GM21447 (cell line): ENCODE measurements around the gene MECP2.

Experiments used
- ATAC-seq: cut with Tn5 transposase; IDR thresholded peaks from one replicate; pipeline ENCODE4 v1.9.1; 2021; ENCODE audit not compliant: unreplicated experiment

The MECP2 gene

DNA sequence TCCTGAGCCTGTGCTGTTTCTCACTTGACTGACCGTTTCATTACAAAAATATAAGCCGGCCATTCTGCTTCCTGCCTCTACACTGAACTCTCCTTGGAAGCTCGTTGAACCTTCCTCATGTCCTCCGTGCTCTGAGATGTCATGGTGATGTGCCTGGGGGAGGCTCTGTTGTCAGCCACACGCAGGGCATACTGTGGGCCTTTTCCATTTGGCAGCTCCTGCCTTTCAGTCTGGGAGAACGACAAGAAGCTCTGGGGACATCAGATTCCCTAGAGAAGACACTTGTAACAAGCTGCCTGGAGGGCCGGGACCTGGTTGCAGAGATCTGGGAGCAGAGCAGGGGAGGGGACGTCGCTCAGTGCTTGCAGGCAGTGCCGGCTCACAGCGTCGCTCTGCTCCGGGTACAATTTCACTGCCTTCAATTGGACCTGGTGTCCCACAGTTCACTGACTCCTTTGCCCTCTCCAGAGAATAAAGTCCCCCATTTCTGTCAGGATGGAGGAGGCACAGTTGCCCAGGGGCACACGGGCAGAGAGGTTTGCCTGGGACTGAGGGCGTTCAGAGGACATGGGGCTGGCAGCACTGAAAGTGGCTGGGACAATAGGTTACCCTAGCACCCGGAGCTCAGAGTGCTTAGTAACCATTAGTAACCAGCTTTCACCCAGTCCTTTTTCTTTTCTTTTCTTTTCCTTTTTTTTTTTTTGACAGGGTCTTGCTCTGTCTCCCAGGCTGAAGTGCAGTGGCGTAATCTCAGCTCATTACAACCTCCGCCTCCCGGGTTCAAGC lies 19.1 kb upstream of the MECP2 start:
- no peak for ATAC-seq

- ATAC-seq, result no peak
Observed at GRCh38 chrX:154115750-154116149, 18.2 kb upstream of the MECP2 start.

DNA sequence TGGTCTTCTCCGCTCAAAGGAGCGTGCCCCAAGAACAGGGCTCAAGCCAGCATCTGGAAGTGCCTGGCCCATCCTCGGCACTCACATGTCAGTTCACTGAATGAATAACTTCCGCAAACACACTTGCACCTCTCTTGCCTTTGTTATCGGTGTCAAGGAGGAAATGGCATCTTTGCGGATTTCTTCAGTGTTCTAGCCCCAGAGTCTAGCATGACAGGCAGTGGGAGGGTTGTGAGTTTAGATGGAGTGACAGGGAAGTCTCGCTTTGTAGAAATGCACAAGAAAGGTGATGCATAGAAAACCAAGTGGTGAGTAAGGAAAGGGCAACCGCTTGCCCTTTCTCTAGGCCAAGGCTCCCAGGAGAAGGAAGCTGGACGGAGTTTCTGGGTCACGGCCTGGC lies 17.6 kb upstream of the MECP2 start:
- no peak for ATAC-seq

- ATAC-seq, result no peak
Observed at GRCh38 chrX:154114652-154115051, 17.1 kb upstream of the MECP2 start.

- ATAC-seq, result no peak
Observed at GRCh38 chrX:154113729-154114128, 16.2 kb upstream of the MECP2 start.

- no peak for ATAC-seq
Observed at GRCh38 chrX:154098551-154098950, 1.0 kb upstream of the MECP2 start.

DNA sequence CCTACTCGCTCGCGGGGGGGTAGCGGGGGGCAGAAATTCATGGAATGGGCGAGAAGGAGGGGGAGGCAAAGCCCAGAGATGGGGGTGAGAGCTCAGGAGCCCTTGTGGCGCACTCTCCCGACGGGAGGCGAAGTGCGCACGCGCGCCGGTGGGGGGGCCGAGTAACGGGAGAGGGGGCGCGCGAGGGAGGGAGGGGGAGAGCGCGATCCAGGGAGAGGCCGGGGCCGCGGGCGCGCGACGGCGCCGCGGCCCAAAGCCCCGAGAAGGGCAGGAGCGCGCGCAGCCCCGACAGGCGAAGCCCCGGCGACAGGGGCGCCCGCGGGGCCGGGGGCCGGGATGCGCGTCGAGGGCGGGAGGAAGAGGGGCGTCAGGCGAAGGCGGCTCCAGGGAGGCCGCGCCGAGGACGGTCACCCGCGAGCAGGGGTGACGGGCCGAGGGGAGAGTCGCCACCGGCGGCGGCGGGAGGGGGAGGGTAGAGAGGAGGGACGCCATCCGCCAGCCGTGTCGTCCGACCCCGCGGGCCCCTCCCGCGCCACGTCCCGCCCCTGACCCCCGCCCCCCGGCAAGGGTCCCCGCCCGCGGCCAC lies 421 bp downstream of the MECP2 start:
- ATAC-seq, result peak; percentile 37

DNA sequence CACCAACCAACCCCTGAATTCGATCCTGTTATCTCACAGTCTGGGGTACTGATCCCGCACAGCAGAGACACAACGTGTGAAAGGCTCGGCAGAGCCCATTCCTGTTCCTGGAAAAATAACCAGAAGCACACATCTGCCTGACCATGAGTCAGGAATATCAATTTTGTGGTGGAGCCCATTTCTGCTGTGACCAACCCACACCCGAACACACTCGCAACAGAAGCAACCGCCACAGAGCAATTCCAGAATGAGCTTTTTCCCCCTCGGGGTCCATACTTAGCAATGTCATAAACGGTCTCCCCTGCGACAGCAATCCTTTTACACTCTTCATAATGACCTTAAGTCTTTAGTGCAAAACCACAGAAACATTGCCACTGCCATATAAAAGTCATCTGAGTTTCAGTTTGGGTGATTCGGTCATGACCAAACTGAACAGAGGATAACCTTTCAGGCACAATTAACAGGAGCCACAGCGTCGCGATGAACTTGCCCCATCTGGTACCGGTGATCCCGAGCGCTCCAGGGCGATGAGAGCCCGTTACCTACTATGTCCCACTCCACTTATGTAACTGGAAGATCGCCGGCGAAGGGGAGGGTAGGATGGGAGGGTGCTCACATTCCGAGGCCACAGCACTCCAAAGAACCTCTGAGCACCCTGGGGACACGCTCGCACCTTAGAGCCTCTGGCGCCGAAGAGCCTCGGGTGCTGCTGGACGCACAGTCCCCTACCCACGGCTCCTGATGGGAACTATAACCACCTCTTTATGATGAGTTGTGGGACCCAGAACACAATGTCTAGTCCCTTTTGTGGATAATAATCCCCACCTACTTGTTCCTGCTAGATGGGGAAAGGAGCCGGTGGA lies 1.1 kb downstream of the MECP2 start:
- ATAC-seq, result no peak

DNA sequence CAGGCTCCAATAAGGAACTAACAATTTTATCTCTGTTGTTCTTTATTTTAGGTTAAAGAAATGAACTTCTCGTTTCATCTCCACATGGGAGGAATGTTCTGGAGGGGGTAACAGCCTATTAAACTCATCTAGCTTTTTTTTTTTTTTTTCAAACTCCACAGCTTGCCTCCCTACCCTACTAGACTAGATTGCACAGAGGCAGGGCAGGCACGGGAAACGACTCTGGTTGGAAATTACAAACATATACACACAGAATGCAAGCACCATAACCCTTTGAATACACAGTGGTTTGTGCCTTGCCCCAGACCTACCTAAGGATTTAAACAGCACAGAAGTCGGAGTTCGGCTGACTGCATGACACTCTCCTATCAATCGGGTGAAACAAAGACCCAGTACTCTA lies 2.7 kb downstream of the MECP2 start:
- no peak for ATAC-seq

DNA sequence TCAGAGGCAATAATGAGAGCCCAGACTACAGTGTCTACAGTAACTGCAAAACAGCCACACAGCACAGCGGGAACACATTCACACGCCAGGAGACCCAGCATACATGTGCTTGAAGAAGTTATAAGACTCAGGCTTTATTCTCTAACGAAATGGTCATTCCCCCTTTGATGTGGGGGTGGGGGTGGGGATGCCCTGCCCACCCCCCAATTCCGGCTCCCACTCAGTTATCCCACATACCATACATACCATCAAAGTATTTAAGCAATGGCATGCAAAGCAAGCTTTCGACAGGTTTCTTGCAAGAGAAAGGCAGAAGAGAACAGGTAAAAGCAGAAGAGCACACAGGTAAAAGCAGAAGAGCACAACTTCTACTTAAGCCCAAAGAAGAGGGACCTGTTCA lies 3.6 kb downstream of the MECP2 start:
- ATAC-seq, result no peak

DNA sequence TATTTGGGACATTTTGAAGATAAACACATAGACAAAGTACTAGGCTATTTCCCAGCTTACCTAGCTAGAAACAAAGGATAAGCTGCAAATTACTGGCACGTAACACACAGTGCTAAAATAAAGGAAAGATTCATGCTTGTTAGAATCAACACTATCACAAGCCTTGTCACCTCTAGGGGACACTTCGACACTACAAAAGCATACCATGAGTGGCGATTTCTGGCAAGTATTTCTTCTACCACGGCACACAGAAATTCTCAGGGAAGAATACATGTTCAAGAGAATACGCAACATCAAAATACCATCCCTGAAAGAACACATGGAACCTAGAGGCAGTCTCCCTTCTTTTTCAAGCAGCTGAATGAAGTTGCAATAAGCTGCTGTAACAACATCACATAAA lies 5.1 kb downstream of the MECP2 start:
- ATAC-seq, result no peak

- ATAC-seq, result no peak
Observed at GRCh38 chrX:154091678-154092077, 5.8 kb downstream of the MECP2 start.

DNA sequence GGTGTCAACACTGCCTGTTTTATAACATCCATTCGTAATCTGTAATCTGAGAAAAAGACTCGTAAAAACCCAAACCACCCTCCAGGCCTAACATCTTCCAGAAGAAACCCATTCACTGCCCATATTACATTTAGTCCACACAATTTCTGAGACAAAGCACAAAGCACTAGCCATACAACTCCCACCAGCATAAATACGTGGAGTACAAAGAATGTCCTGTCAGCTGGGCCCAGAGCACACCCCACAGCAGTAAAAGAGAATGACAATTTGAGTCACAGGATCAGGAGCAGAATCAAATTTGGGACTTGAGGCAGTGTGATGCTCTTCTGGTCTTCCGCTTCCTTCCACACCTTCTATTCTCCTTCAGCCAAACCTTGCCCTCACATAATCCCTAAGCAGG lies 6.8 kb downstream of the MECP2 start:
- ATAC-seq, result no peak

GRCh38 chrX:154084449-154085300 lies 12.8 kb downstream of the MECP2 start:
- no peak for ATAC-seq

DNA sequence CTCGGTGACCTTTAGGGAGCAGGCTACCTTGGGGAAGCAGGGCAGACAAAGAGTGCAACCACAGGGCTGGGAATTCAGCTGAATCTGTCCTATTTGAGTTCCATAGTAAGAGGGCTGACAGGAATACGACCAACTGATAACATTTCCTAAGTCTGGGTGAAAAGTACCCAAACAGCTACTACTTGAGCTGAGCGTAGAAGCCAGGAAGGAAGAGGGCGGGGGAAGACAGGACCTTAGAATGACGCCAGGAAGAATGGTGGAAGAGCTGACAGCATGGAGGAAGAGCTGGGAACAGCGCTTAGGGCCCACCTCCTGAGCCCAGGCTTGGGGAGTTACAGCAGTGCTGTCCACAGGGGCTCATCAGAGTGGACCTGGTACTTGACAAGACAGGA lies 14.4 kb downstream of the MECP2 start:
- ATAC-seq, result no peak

GRCh38 chrX:154082396-154083125 lies 15.0 kb downstream of the MECP2 start:
- ATAC-seq, result no peak

- ATAC-seq, result no peak
Observed at GRCh38 chrX:154077101-154077500, 20.4 kb downstream of the MECP2 start.

DNA sequence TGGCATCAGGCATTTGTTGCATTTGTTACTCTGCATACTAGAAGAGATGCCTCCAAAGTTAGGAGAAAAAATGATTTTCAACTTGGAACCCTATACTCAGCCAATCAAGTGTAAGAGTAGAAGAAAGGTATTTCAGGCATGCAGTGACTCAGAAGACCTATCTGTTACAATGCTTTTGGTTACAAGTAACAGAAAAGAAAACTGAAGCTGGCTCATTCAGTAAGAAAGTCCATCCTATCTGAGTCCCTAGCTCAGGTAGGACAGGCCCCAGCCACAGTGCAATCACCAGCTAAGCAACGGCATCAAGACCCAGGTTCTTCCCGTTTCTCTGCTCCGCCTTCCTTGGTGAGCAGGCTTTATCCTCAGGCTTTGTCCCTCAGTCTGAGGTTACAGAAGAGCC lies 23.3 kb downstream of the MECP2 start:
- no peak for ATAC-seq

DNA sequence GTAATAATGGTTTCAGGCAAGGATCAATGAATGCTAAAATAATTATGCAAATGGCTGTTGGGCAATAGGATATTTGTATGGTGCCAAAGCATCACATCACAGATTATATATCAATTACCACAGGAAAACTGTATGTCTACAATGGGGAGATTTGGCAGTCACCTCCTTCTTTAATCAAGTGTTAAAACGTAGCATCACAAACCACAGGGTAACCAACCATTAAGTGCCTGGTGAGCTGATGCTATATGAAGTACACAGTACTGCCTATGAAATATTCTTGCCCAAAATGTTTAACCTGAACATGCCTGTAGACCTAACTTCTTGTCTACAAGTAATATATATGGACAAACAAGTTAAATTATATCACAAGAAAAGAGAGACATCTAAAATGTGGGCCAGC lies 25.3 kb downstream of the MECP2 start:
- ATAC-seq, result no peak

DNA sequence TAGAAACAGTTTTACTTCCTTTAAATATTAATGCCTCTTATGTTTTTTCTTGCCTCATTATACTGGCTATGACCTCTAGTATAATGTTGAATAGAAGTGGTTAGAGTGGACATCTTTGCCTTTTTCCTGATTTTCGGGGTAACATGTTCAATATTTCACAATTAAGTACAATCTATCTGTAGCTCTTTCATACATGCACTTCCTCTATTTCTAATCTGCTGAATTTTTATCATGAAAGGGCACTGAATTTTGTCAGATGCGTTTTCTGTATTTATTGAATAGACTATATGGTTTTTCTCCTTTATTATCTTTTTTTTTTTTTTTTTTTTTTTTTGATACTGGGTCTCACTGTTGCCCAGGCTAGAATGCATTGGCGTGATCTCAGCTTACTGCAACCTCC lies 29.0 kb downstream of the MECP2 start:
- no peak for ATAC-seq
